SIG-M5 (cell line): Measurements from ENCODE around the gene SUPT4H1.

Source experiments
- DNase-seq: peaks from one replicate; lab custom pipeline; 2025; lab: John Stamatoyannopoulos, UW

Gene SUPT4H1

GRCh38 chr17:58303971-58304749 lies 47.8 kb downstream of the SUPT4H1 start:
- no peak for DNase-seq

GRCh38 chr17:58302919-58303585 lies 48.9 kb downstream of the SUPT4H1 start:
- no peak for DNase-seq

- no peak for DNase-seq
These were observed 49.7 kb downstream of the SUPT4H1 start for GRCh38 chr17:58302171-58302918.

GRCh38 chr17:58301504-58302150 lies 50.4 kb downstream of the SUPT4H1 start:
- no peak for DNase-seq

- DNase-seq = no peak
These were observed 51.7 kb downstream of the SUPT4H1 start for GRCh38 chr17:58300336-58300735.
